22Rv1 (cell line): ENCODE measurements around the gene PLA2G2F.
A peak's percentile ranks its signal among the peaks of the same experiment; 100 is the strongest.

Experiments
- H3K27ac ChIP-seq: fragments of 450-650 bp; 2 replicates; pipeline ENCODE4 v1.5.1; 2017
- ZFX ChIP-seq: fragments of 450-650 bp; IDR thresholded peaks from 2 replicates; pipeline ENCODE4 v1.6.1; 2017; ENCODE audit warnings: antibody characterized with exemption, borderline replicate concordance
- TF ChIP-seq, protein P1 (sequence below): fragments of 450-650 bp; IDR thresholded peaks from 2 replicates; pipeline ENCODE4 v1.5.1; 2017; ENCODE audit warnings: mild to moderate bottlenecking

The PLA2G2F gene

DNA sequence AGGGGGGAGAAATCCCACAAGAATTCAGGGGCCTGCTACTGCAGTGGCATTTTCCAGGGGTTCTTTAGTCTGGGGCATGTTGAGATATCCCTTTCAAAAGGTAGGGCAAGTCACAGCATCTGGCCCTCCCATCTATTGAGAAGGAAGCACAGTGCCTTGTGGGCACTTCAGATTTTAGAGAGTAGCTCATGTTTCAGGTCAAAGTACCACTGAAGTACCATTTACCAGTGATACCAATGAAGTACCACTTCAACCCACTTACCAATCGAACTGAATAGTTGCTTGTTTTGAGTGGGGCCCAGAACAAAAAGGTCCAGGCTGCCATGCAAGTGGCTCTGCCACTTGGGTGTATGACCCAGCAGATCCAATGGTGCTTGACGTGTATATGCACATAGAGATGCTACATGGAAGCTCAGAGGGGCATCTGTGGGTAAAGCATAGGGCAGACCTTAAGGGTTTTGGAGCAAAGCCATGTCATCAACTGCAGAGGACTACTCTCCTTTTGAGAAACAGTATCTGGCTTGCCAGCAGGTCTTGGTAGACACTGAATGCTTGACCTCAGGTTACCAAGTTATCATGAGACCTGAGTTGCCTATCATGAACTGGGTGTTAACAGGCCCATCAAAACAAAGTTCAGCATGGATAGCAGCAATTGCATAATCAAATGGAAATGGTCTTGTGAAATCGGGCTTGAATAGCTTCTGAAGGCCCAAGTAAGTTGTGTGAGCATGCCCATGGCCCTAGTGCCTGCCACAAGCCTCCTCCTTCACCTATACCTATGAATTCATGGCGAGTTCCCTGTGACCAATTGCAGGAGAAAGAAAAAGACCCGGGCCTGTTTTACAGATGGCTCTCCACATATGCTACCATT, 43.3 kb upstream of the PLA2G2F start:
- TF ChIP-seq, protein P1, sequence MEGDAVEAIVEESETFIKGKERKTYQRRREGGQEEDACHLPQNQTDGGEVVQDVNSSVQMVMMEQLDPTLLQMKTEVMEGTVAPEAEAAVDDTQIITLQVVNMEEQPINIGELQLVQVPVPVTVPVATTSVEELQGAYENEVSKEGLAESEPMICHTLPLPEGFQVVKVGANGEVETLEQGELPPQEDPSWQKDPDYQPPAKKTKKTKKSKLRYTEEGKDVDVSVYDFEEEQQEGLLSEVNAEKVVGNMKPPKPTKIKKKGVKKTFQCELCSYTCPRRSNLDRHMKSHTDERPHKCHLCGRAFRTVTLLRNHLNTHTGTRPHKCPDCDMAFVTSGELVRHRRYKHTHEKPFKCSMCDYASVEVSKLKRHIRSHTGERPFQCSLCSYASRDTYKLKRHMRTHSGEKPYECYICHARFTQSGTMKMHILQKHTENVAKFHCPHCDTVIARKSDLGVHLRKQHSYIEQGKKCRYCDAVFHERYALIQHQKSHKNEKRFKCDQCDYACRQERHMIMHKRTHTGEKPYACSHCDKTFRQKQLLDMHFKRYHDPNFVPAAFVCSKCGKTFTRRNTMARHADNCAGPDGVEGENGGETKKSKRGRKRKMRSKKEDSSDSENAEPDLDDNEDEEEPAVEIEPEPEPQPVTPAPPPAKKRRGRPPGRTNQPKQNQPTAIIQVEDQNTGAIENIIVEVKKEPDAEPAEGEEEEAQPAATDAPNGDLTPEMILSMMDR, result no peak
- no peak for TF ChIP-seq ZFX

DNA sequence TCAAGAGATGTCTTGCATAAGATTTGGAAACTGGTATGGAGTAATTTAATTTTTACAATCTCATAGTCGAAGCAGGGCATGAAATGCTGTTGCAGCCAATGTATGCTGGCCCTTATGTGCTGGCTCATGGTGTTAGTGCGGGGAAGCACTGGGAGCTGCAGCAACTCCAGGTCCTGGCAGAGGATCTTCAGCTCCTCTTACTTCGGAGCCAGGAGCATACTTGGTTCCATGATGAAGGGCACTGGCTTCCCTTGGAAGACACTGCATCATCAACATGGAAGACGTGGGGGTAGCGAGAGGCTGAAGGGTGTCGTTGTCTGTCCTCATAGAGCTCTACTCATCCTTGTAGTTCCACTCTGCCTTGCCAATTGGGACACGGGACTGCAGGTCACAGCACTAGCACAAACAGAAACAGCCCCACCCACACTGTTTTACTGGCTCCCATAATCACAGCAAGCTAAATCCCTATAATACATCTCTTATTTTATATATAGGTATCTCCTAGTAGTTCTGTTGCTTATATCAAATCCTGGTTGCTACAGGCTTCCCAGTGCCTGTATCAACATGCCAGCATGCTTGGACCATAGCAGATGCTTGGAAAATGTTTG, 42.2 kb upstream of the PLA2G2F start:
- no peak overlapping the region for H3K27ac ChIP-seq
- TF ChIP-seq ZFX, result no peak
- TF ChIP-seq, protein P1, result no peak

More for the DNA sequence above, 43.3 kb upstream of the PLA2G2F start:
- H3K27ac ChIP-seq, result no peak overlapping the region

DNA sequence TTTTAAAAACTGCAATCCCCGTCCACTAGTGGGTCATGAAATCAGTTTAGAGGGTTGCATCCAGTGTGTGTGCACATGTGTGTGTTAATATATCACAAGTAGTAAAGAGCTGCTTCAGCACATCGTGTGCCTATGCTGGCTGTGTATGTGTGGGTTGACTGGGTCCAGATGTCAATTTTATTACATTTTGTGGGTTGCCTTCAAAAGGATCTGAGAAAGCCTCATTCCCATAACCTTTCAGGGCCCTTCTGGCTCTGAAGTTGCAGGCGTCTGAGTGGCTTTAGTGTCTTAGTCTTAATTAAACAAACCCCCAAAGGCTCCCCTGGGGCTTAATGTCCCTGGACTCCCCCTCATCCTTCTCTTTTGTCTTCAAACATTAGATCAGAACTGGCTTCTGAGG, 39.6 kb upstream of the PLA2G2F start:
- TF ChIP-seq ZFX, result no peak
- TF ChIP-seq, protein P1, result no peak
- no peak overlapping the region for H3K27ac ChIP-seq

DNA sequence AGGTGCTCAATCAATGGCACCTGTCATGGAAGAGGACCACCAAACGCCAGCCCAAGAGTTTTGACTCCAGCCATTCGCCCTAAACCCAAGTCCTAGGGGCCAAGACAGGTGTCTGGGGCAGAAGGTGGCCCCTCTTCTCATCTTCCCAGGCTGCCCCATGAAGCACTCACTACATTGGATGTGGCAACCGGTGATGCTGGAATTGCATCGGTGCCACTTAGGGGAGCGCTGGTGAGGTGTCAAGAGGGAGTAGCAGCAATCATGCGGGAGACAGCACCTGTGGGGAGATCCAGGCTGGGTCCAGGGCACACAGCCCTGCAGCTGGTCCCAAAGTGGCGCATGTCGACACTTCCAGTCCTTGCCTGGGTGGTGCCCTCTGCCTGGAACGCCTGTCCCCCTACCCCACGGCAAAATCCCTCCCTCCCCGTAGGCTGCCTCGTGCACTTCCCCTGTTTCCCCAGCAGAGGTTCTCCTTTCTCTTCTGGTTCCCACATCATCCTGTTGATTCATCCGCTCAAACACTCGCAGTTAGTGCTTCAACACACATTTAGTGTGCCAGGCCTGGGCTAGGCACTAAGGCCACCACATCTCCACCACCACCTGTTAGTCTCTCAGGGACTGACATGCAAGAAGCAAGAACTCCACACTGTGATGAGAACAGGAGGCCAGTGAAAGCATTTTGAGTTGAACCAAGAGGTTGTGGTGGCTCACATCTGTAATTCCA, 38.3 kb upstream of the PLA2G2F start:
- TF ChIP-seq, protein P1, result peak; percentile 51
- TF ChIP-seq ZFX, result no peak
- no peak overlapping the region for H3K27ac ChIP-seq

DNA sequence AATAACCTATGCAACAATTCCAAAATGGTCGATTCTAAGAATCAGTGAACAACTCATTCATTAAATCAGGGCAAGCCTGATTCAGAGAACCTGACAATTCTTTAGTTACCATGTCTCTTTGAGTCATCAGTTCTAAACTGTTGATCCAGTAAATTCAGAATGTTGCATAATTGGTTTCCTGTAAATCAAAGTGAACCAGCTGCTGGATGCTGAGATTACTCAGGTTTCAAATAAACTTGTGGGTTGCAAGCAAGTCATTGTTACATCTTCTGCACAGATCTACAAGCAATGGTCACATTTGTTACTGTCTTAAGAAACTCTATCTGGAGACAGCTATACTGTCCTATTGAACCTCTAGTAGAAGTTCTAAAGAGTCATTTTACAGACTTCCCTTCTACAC, 36.2 kb upstream of the PLA2G2F start:
- H3K27ac ChIP-seq, result no peak overlapping the region
- TF ChIP-seq ZFX, result no peak
- TF ChIP-seq, protein P1, result no peak

DNA sequence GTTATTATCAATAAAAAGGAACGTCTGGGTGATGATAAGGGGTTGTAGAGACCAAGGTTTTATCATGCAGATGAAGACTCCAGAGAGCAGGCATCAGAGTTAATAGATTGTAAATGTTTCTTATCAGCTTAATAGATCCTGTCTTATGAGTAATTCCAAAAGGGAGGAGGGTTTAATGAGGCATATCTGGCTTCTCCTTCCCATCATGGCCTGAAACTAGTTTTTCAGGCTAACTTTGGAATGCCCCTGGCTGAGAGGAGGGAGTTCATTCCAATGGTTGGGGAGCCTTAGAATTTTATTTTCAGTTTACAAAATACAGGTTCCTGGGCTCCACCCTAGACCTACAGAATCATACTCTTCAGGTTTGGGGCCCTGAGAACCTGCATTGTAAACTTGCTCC, 33.3 kb upstream of the PLA2G2F start:
- no peak for TF ChIP-seq ZFX
- TF ChIP-seq, protein P1, result no peak
- H3K27ac ChIP-seq, result no peak overlapping the region

DNA sequence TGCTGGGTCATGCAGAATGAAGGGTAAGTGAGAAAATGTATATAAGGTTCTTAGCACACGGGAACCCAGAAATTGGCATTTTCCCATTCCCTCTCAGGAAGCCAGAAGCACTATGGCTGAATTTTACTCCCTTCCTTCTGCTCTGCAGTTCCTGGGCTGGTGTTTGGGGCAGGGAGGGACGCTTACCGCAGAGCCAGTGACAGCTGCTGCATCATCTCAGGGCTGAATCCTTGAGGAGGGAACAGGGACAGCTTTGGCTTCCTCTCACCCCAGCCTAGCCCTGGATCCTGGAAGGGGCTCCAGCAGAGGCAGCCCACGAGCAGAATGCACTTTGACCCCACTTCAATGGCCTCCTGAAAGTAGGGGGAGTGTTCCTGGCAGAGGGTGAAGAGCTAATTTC, 31.8 kb upstream of the PLA2G2F start:
- no peak overlapping the region for H3K27ac ChIP-seq
- TF ChIP-seq, protein P1, result no peak
- no peak for TF ChIP-seq ZFX
